ENCODE data around the gene ELK4.

DNA sequence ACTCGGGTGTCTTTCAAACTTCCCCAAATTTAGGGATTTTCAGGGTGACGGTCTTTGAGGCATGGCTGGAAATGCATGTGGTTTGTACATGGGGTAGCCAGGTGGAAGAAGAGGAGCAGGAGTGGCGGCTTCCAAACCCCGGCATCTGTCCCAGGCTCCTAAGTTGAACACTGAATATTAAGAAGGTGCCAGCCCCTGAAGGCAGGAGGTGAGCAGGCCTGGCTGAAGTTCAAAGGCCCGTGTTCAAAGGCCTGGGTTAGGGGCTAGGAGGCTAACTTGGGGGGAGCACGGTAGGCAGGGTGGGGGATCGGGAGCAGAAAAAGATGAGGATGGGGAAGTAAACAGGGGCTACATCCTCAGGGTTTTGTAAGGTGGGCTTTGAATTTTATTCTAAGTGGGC, 42.8 kb downstream of the ELK4 start:
- TF ChIP-seq, protein P1, sequence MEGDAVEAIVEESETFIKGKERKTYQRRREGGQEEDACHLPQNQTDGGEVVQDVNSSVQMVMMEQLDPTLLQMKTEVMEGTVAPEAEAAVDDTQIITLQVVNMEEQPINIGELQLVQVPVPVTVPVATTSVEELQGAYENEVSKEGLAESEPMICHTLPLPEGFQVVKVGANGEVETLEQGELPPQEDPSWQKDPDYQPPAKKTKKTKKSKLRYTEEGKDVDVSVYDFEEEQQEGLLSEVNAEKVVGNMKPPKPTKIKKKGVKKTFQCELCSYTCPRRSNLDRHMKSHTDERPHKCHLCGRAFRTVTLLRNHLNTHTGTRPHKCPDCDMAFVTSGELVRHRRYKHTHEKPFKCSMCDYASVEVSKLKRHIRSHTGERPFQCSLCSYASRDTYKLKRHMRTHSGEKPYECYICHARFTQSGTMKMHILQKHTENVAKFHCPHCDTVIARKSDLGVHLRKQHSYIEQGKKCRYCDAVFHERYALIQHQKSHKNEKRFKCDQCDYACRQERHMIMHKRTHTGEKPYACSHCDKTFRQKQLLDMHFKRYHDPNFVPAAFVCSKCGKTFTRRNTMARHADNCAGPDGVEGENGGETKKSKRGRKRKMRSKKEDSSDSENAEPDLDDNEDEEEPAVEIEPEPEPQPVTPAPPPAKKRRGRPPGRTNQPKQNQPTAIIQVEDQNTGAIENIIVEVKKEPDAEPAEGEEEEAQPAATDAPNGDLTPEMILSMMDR (conservative IDR thresholded peaks at IDR 0.05; ENCODE audit: low read length) = 0 out of 2 replicates have a peak, but pooled peaks have one; percentile 4
- no peak for TF ChIP-seq EZH2phosphoT487 (IDR thresholded peaks at IDR 0.05; ENCODE audit: borderline replicate concordance)
